GM18517 (cell line): ENCODE data around the gene C17orf100.

ENCODE experiments used
- ATAC-seq: cut with Tn5 transposase; IDR thresholded peaks from one replicate; pipeline ENCODE4 v1.9.1; 2021; ENCODE audit warnings: mild to moderate bottlenecking, moderate library complexity; ENCODE audit not compliant: unreplicated experiment

Gene C17orf100

DNA sequence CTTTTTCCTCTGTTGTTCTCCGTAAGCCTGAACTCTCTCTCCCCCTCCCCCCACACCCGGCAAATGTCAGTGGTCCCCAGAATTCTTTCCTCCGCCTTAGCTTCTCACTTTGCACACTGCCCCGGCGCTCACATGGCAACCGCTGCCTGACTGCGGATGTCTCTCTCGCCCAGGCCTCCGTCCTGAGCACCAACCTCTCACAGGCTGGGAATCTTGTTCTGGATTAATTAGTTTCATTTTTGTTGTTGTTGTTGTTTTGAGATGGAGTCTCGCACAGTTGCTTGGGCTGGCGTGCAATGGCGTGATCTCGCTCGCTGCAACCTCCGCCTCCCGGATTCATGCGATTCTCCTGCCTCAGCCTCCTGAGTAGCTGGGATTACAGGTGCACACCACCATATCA, 16.7 kb downstream of the C17orf100 start:
- ATAC-seq, result no peak

DNA sequence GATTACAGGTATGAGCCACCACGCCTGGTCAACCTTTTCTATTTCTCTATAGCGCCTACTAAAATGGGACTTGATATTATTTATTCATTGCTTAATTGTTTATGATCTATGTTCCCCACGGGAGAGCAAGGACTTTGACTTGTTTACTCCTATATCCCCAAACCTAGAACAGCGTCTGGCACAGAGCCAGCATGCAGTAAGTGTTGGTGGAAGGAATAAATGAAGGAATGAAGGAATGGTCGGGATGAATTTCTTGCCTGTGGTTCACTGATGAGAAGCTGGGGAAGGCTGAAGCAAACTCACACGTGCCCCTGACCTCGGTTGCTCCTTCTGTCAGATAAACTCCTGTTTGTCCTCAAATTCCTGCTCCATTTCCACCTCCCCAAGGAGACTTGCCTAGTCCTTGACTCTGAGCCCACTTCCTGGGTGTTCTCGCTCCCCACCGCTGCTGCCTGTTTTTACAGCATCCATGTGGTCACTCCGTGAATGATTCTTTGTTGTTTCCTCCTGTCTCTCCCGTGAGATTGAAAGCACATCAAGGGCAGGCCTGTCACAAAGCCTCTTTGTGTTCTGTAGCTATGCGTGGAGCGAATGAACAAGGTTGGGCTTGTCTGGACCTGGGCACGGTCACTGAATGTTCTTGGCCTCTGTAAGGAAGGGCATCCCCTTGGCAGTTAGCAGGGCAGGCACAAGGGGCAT, 17.3 kb downstream of the C17orf100 start:
- ATAC-seq, result no peak

DNA sequence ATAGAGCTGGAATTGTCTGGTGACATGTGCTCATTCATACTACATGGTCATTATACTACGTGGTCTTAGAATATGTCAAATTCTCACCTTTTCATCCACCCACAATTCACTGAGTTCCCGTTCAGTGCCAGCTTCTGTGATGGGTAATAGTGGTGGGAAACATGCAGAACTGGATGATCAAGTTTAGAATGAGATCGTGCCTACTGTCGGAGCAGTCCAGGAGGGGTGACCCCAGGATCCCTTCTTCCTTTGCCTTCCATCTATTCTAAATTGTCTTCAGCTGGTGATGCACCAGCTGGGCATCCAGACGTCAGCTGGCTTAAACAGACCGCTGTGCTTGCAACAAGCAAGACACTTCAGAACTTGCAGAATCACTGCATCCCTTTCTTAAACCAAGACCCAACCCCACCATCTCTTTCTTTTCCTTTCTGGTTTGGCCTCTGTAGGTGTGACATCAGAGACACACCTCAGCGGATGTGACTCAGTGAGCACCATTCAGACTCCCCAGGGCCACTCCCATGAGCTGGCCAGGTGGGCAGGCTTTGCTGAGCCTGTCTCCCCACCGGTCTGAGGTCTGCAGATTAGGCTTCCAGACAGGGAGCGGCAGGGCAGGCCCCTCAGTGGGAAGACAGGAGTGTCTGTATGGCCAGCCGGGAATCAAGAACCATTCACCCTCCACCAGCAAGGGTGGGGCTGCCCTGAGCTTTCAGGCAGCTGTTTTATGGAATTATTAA, 18.1 kb downstream of the C17orf100 start:
- ATAC-seq, result no peak

DNA sequence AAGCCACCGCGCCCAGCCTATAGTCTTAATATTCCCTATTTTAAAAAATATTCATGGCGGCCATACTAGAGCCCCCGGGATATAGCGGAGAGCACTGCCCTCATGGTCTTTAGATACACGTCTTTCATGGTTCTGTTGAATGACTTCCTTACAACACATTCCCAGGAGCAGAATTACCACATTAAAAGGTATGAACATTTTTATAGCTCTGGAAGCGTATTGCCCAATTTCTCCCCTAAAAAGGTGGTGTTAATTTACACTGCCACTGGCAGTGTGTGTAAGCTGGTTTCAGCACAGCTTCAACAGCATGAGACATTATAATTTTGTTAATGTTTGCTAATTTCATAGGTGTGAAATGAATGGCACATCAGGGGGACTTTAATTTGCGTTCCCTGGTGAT, 19.0 kb downstream of the C17orf100 start:
- ATAC-seq, result no peak

DNA sequence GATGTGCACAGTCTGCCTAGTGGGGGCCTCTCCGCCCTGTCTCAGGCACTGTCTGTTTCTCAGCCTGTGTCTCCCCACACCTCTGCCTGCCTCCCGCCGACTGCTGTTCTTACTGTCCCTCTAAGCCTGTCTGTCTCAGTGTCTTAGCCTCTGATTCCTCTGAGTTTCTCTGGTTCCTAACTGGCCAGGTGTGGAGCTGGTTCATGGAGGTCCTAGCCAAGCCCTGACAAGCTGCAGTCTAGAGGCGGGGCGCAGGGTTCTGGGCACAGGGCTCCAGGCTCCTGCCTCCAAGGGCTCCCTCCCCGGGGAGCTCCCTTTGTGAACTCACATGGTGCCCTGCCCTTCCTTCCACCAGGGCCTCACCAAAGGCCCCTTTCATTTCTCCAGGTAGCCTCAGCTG, 19.4 kb downstream of the C17orf100 start:
- ATAC-seq, result no peak

DNA sequence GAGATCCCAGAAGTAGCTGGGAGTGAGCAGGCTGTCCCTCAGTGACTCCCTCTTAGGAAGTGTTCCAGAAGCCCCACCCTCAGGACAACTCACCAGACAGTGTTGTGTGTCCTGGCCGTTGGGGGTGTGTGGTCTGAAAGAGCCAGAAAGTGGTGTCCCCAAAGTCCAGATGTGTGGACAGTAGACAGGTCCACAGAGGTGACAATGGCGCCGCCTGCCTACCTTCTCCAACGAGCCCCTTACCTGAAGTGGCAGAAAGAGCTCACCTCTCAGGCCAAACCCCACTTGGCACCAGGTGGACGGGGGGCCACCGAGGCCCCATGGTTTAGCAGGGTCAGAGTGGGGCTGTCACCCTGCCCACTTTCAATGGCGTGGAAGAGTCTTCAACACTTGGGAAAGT, 19.9 kb downstream of the C17orf100 start:
- ATAC-seq, result no peak

DNA sequence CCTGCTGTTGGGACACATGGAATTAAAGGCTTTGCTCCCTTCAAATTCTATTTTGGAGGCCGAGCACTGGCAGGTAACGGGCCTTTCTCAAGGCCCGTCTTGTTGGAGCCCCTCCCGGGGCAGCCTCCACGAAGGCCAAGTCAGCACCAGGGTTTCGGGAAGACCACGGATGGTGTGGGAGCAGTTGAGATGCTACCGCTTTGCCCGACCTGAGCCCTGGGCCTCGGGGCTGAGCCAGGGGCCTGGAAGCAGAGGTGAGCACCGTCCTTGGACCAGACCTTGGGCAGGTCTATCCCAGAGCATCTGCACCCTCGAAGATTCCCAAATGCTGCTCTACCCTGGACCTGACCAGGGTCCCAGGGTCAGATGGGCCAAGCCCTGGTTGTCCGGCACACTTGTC, 23.0 kb downstream of the C17orf100 start:
- ATAC-seq, result no peak

DNA sequence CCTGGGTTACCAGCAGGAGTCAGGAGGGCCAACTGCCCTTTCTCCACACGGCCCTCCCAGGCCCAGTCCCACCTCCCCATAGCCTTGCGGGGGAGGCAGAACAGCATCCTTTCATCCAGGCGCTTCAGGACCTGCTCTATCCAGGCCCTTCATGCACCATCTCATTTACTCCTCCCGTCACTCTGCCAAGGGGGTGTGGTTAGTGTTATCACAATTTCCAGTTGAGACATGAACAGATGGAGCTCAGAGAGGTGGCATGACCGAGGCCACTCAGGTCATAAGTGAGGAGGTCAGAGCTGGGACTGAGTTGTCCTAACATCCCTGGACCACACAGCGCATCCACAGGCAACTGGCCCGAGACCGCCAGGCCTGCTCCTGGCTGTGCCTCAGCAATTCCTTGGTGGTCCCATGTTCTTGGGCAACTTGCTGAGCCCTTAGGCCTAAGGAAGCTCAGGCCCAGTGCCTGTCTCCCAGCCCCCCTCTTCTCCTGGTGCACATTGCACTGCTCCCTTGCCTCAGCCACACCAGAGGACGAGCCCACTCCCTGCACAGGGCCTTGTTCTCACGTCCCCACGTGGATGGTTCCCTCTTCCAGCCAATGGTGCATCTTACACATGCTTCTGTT, 23.8 kb downstream of the C17orf100 start:
- ATAC-seq, result no peak

DNA sequence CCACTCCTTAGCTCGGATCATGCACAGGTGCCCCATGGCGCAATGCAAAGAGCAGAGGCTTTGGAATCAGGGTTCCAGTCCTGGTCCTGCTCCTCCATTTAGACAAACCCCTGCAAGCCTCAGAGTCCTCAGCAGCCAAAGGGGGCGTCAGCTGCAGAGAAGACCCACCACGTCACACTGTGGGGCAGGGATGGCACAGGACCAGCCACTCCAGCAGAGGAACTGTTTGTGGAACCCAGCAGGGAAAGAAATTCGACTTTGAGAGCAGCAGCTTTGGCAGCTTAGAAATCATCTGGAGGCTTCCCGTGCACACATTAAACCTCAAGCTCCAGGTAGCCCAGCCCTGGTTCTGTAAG, 25.2 kb downstream of the C17orf100 start:
- ATAC-seq, result no peak

DNA sequence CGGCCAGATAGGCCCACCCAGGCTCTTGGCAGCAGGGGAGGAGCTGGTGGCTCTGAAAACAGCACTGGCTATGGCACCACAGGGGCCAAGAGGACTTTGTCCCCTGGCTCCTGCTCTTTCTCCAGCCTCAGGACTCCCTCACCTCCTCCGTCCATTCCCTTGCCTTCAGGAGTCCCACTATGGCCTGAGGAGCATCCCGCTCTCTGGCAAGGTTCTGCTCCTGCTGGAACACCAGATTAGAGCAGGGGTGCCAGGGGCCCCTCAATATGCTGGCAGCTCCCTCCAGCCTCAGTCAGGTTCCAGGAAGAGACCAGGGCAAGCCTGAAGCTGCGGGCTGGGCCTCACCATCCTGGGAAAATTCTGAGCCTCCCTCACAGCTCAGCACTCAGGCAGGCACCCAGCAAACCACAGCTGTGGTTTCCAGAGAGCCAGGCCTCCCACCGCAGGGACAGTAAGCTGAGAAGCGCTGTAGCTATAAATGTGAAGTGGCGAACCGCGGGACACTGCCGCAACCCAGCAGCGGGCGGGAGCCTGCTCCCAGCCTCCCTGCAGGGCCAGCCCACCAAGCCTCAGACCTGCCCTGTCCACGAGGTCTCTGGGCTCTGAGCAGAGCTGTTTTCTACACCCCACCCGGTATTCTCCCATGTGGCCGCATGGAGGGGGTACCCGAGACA, 25.7 kb downstream of the C17orf100 start:
- ATAC-seq, result no peak

DNA sequence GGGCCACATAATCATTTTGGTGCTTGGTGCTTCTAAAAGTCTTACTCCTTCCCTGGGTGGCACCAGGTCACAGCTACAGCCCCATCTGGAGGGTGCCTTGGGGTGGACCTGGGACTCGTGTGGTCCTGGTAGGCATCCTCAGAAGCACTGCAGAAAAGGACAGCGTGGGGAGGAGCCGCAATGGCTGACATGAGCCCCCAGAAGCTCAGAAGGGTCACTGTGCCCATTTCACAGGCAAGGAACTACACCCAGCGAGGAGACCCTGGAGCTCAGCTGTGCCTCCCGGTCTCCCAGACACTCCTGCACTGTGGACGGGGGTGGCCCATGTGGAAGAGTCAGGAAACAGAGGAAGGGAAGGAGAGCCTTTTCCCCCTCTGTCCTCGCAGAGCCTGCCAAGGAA, 26.4 kb downstream of the C17orf100 start:
- no peak for ATAC-seq

DNA sequence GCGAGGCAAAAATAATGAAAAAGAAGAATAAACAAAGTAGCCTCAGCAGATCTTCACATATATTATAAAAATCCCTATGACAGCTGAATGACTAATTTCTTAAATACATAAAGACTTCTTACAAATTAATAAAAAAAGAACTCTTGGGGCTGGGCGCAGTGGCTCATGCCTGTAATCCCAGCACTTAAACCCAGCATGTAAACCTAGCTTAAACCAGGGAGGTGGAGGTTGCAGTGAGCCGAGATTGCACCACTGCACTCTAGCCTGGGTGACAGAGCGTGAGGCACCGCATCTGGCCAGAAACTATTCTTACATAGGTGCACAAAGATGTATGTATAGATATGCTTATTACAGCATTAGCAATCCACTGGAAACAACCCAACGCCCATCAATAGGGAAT, 27.7 kb downstream of the C17orf100 start:
- no peak for ATAC-seq

DNA sequence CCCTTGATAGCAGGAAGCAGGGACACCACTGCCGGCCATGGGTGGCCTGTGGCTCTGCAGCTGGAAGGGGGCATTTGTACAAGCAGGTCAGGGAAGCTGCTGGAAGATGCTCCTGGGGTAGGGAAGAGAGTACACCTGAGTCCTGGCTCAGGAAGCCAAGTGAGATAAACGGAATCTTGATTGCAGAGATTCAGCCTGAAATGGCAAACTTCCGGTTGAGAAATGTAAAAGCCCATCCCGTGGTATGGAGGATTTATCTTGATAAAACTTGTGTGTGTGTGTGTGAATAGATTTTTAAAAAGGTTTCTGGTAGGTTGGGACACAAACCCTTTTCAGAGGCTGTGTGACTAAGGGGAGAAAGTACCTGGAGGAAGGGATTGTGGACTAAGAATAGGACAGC, 29.6 kb downstream of the C17orf100 start:
- no peak for ATAC-seq

DNA sequence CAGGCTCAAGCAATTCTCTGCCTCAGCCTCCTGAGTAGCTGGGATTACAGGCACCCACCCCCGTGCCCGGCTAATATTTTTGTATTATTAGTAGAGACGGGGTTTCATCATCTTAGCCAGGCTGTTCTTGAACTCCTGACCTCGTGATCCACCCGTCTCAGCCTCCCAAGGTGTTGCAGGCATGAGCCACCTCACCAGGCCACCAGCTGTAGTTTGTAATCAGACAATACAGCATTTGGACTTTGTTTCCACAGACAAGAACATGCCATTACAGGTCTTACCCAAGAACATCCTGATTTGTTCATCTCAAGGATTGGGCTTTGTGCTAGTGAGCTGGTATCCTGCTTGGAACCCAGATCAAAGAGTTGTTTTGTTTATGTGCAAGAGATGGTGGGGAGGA, 30.1 kb downstream of the C17orf100 start:
- ATAC-seq, result no peak

DNA sequence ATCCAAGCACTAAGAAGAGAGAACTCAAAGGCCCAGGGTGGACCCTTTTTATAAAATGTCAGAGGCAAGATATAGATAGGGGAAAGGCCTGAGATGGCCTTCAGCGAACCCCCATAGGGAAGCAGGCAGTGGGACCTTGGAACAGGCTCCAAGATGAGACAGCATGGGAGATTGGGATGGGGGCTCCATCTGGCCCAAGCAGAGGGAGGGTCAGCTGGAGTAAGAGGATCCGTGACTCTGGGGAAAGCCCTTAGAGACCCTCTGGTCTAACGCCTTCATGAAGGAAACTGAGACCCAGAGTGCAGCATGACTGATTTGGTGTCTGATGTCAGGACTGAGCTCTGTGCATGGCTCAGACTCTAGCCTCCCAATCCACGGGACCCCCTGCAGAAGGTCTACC, 30.8 kb downstream of the C17orf100 start:
- no peak for ATAC-seq

DNA sequence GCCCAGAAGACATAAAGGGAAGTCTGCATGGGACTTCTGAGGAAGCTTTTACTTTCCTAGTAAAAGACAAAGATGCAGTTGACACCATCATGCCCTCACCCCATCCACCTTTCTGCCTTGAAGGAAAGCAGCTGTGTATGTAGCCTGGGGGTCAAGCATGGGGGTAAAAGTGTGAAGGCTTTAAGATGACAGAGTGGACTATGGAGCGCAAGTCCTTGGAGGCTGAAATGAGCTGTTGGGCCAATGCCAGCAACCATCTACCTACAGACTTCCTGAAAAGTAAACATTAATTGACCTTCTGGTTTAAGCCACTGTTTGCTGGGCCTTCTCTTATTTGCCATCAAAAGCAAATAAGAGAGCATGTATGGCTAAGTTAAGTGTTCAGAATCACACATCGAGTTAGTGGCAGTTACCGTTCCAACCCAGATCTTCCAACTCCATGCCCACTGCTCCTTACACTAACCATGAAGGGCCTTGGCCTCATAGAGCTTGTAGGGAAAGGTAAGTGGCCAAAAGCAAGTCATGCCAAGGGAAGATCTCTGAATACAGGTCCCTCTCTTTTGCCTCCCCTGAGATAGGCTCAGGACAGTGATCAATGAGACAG, 31.6 kb downstream of the C17orf100 start:
- no peak for ATAC-seq

DNA sequence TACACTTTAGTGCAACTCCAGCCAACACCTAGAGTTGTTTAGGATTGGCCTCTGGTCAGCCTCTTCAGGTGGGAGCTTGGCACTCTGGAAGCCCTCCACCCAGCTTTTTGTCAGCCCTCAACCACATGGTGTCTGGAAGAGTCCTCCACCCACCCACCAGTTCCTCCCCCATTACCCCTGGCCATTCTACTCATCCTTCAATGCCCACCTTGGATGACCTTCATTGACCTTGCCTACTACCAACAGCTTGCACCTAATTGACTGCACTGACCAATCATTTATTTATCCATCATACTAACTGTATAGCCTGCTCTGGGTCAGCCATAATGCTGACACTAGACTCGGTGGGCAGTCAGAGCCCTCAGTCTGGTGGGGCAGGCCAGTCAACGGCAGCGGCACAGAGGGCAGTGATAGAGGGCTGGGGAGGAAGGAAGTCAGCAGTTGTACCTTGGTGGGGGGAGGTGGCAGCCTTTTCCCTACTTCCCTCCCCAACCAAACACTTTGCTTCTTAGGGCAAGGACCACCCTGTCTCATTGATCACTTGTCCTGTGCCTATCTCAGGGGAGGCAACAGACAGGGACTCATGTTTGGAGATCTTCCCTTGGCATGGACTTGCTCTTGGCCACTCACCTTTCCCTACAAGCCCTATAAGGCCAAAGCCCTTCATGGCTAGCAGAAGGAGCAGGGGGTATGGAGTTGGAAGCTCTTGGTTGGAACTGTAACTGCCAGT, 32.3 kb downstream of the C17orf100 start:
- ATAC-seq, result no peak

DNA sequence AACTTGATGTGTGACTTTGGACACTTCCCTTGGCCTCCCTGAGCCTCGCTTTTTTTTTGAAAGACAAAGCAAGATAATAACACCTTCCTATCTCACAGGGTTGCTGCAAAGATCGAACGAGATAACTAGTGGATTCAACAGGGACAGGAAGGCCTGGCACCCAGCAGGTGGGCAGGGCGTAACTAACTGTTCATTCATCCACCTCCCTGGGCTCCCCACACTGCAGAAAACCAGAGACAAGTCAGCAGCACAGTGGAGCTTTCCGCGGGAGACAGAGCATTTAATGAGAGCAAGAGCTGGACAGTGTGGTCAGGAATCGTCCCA, 32.9 kb downstream of the C17orf100 start:
- ATAC-seq, result no peak

DNA sequence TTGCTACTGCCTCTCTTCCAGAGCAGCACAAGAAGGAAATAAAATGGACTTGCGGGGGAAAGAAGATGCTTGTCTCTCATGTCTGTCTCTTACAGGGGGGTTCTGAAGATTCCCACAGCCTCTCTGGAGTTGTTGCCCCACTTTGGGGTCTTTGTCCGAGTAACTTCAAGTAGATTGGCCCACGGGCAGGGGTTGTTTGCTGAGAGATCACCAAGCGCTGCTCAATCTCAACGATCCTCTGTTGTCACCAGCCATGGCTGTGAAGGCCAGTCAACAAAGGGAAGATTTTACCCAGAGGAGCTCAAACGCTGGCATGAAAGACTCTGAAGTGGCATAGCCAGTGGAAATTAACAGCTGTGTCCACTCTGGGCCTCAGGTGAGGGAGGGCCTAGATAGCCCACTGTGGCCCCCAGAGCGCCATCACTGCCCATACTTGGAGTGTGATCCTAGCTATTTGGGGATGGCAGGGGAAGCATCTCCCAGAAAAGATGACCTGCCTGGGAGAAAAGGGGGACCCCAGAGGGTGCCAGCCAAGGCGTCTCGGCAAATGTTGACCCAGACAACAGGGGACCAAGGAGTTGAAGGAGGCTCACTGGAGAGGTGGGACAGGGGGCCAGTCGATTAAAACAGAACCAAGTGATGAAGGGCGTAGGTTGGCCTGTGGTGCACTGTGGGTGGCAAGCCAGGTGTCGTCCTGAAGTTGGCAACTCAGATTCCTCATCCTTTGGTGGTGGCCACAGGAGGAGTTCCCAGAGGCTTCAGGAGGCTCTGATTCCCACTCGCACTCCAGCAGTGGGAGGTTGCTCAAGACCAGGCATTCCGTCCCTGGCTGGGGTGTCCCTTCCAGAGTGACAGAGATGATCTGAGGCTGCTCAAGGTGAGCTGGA, 33.6 kb downstream of the C17orf100 start:
- ATAC-seq, result no peak

DNA sequence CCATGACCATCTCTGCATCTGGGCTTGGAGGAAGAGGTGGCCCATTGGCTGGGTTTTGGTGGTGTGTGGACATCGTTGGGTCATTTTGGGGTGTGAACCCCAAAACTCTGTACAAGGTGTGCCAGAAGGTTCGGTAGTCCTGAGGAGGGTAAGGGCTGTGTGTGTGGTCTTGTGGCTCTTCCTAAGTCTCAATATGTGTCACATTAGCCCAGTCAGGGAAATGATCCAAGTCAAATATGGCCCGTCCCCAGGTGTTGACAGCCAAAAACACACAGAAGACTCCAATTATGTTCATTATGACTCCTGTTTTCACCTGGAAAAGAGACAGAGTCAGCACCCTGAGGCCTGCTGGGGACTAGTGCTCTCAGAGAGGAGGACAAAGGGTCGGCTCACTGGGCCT, 34.5 kb downstream of the C17orf100 start:
- ATAC-seq, result no peak
